OCI-LY1 (cell line): Measurements from ENCODE around the gene ANTXR1.

Source experiments
- EZH2 ChIP-seq: fragments of 200-600 bp; sonication (generic), shearing (Covaris generic); IDR thresholded peaks from 2 replicates; pipeline ENCODE4 v1.8.0; 2017; ENCODE audit warnings: borderline replicate concordance, mixed run types, mild to moderate bottlenecking, antibody characterized with exemption, low read length, moderate library complexity, mixed read lengths
- TF ChIP-seq, protein P1 (sequence below): fragments of 200-600 bp; sonication (generic), shearing (Covaris generic); IDR thresholded peaks from 2 replicates; pipeline ENCODE4 v1.5.1; 2017; ENCODE audit warnings: mild to moderate bottlenecking, antibody characterized with exemption, low read length, moderate library complexity, mixed read lengths

- TF ChIP-seq, protein P1, sequence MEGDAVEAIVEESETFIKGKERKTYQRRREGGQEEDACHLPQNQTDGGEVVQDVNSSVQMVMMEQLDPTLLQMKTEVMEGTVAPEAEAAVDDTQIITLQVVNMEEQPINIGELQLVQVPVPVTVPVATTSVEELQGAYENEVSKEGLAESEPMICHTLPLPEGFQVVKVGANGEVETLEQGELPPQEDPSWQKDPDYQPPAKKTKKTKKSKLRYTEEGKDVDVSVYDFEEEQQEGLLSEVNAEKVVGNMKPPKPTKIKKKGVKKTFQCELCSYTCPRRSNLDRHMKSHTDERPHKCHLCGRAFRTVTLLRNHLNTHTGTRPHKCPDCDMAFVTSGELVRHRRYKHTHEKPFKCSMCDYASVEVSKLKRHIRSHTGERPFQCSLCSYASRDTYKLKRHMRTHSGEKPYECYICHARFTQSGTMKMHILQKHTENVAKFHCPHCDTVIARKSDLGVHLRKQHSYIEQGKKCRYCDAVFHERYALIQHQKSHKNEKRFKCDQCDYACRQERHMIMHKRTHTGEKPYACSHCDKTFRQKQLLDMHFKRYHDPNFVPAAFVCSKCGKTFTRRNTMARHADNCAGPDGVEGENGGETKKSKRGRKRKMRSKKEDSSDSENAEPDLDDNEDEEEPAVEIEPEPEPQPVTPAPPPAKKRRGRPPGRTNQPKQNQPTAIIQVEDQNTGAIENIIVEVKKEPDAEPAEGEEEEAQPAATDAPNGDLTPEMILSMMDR = no peak
- TF ChIP-seq EZH2 = no peak
These were observed 119.2 kb downstream of the ANTXR1 start for GRCh38 chr2:69131983-69132675.
